Mucosa of descending colon (tissue), 3 donors: ENCODE data around the gene PDZRN4. TPM values are rescaled to one million over a fixed set of nuclear protein-coding genes. Genes with fewer than 3 reads are reported as not detected.

Source experiments
- ATAC-seq: fragments of 200-7000 bp; cut with Tn5 transposase; one replicate; pipeline ENCODE4 v1.9.1; 2020; ENCODE audit warnings: mild to moderate bottlenecking, moderate library complexity
- DNase-seq, 3 donors: peaks; one replicate each; pipeline ENCODE4 v3.0.0-alpha.2; 2020
- H3K36me3 ChIP-seq: fragments of 200-600 bp; one replicate; pipeline ENCODE4 v1.8.0; 2021; ENCODE audit warnings: low read depth, mild to moderate bottlenecking
- H3K4me1 ChIP-seq: fragments of 200-600 bp; one replicate; pipeline ENCODE4 v1.8.0; 2021; ENCODE audit warnings: low read depth, mild to moderate bottlenecking
- H3K4me3 ChIP-seq: fragments of 200-600 bp; one replicate; pipeline ENCODE4 v1.8.0; 2021; ENCODE audit warnings: mild to moderate bottlenecking
- H3K9me3 ChIP-seq: fragments of 200-600 bp; one replicate; pipeline ENCODE4 v1.8.0; 2021; ENCODE audit warnings: mild to moderate bottlenecking
- CTCF ChIP-seq: fragments of 200-600 bp; IDR thresholded peaks from one replicate; pipeline ENCODE4 v1.8.0; 2022; ENCODE audit warnings: antibody characterized with exemption, mild to moderate bottlenecking
- intact Hi-C, 2 donors: fragments of 100-400 bp; cut with DNase I in 1 of 2; cut with micrococcal nuclease in 1 of 2; formaldehyde crosslinking; loops; one replicate each; pipeline versions ENCODE4 v1.11.0 to v1.11.1; 2022; cut with DNase I, micrococcal nuclease
- total RNA-seq, 3 donors: library from RNA; stranded (reverse); fragmentation: NEBNext Ultra II Directional in 2 of 3; extraction: Animal tissue kit (Norgen Biotek cat#: 25700) in 2 of 3; gene quantifications; one replicate each; pipeline versions ENCODE4 v1.2.1 to v1.2.4, GENCODE V29; 2021 to 2023
- donor health status: DM: no; HTN: no; CAD: no; lungs with moderate emphysema.
- donor health status: DM: no; HTN: no; CAD: no.
- donor health status: DM: no; HTN: yes; CAD: no.

PDZRN4 gene
- total RNA-seq, 3 donors from 2014 or later: 0.78 to 46.9 (median 2.0) TPM

GRCh38 chr12:41442896-41443295 lies 254.8 kb downstream of the PDZRN4 start:
- DNase-seq (no peak), ATAC-seq (no peak)
- no peaks in the 10 kb centered on the region for H3K4me1 ChIP-seq
- intact Hi-C loops: no loop called here
- no peak for TF ChIP-seq CTCF
- no peak overlapping the region for H3K4me3 ChIP-seq
- no peaks in the 10 kb centered on the region for H3K36me3 ChIP-seq
- H3K9me3 ChIP-seq: no peaks in the 10 kb centered on the region

DNA sequence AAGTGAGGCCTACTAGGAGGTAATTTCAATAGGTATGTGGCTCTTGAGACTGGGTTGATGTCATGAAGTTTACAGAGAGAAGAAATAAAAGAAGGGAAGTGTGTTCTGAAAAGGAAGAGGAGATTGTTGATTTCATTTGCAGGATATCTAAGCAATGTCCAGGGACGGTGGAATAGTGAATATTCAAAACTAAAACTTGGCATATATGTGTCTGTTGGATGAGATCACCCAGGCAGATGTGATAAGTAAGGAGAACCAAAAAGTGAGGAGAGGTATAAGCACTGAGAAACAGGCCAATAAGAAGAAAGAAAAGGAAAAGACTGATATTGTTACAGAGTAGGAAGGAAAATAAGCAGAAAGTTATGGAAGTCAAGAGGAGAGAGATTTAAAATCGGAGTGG lies 255.6 kb downstream of the PDZRN4 start:
- Histone ChIP-seq H3K4me3 (no peak overlapping the region), H3K36me3 (no peaks in the 10 kb centered on the region), H3K4me1 (no peaks in the 10 kb centered on the region), H3K9me3 (no peaks in the 10 kb centered on the region)
- ATAC-seq (no peak), DNase-seq (no peak)
- intact Hi-C loops: no loop called here
- TF ChIP-seq CTCF: no peak

GRCh38 chr12:41452838-41453407 lies 264.8 kb downstream of the PDZRN4 start:
- Histone ChIP-seq H3K4me3 (no peak overlapping the region), H3K36me3 (no peaks in the 10 kb centered on the region), H3K9me3 (no peaks in the 10 kb centered on the region), H3K4me1 (no peaks in the 10 kb centered on the region)
- no peak for TF ChIP-seq CTCF
- no peak for ATAC-seq
- intact Hi-C loops: no loop called here
- DNase-seq: no peak

GRCh38 chr12:41453409-41453808 lies 265.3 kb downstream of the PDZRN4 start:
- DNase-seq (no peak), ATAC-seq (no peak)
- intact Hi-C loops: no loop called here
- no peaks in the 10 kb centered on the region for H3K4me1 ChIP-seq
- no peaks in the 10 kb centered on the region for H3K9me3 ChIP-seq
- H3K36me3 ChIP-seq: no peaks in the 10 kb centered on the region
- TF ChIP-seq CTCF: no peak
- no peak overlapping the region for H3K4me3 ChIP-seq

- Histone ChIP-seq H3K4me3 (no peak overlapping the region), H3K4me1 (no peaks in the 10 kb centered on the region), H3K9me3 (no peaks in the 10 kb centered on the region), H3K36me3 (no peaks in the 10 kb centered on the region)
- intact Hi-C loops: no loop called here
- ATAC-seq (no peak), DNase-seq (no peak)
- TF ChIP-seq CTCF: no peak
Measured at GRCh38 chr12:41459111-41459905, 271.2 kb downstream of the PDZRN4 start.
